Activated naive CD4-positive, alpha-beta T cell treated with anti-CD3 and anti-CD28 coated beads, Interleukin-2, amount 50 U/mL, for 24 hours (primary cell): Measurements from ENCODE around the gene CTNNA3.

Source experiments
- H3K27ac Mint-ChIP-seq: one replicate; pipeline ENCODE4 v1.8.0; 2021; ENCODE audit warnings: mild to moderate bottlenecking, mixed read lengths
- H3K27me3 Mint-ChIP-seq: one replicate; pipeline ENCODE4 v1.8.0; 2021; ENCODE audit warnings: mixed read lengths
- H3K36me3 Mint-ChIP-seq: one replicate; pipeline ENCODE4 v1.8.0; 2021; ENCODE audit warnings: mixed read lengths
- H3K4me1 Mint-ChIP-seq: one replicate; pipeline ENCODE4 v1.8.0; 2021; ENCODE audit warnings: mixed read lengths
- H3K4me3 Mint-ChIP-seq: one replicate; pipeline ENCODE4 v1.8.0; 2021; ENCODE audit warnings: mild to moderate bottlenecking, mixed read lengths
- H3K9me3 Mint-ChIP-seq: one replicate; pipeline ENCODE4 v1.8.0; 2021; ENCODE audit warnings: mixed read lengths

CTNNA3 gene

DNA sequence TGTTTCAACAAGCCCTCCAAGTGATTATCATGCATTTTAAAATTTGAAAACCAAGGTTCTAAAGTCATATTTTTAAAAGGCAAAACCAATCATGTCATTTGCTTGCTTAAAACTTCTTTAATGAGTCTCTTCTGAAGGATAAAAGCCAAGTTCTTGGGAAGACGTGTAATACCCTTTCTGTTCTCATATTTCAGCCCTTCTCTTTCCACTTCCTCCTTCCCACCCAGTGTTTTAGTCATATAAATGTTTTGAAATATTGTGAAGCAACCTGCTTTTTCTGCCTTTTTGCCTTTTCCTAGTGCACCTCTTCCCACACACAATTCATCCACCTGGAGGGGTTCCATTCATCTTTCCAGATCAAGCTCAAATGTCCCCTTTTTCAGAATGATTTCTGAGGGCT is 981.3 kb downstream of the CTNNA3 start:
- Mint-ChIP-seq H3K4me1 (no peaks in the 10 kb centered on the region), H3K4me3 (no peak overlapping the region), H3K27ac (no peak overlapping the region), H3K36me3 (no peaks in the 10 kb centered on the region), H3K27me3 (peaks cover 3% of the 10 kb centered on the region), H3K9me3 (peaks cover 6% of the 10 kb centered on the region)

DNA sequence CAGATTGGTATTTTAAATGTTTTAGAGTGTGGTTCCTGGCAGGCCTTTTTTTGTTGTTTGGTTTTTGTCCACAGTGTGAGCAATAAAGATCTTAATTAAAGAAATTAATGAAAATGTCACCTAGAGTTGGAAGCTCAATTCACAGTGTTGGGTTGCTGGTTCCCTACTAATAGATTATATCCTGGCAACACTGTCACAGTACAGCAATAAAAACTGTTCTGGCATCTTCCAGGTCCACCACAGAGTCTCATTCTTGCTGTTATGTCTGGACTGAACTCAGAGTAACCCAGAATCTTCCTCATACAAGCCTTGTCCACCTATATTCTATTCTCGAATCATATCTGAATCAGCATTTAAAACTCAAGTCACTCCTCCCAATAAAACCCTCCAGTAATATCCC is 982.6 kb downstream of the CTNNA3 start:
- Mint-ChIP-seq H3K9me3 (no peaks in the 10 kb centered on the region), H3K27ac (no peak overlapping the region), H3K36me3 (no peaks in the 10 kb centered on the region), H3K4me1 (no peaks in the 10 kb centered on the region), H3K27me3 (peaks cover 1% of the 10 kb centered on the region), H3K4me3 (no peak overlapping the region)

DNA sequence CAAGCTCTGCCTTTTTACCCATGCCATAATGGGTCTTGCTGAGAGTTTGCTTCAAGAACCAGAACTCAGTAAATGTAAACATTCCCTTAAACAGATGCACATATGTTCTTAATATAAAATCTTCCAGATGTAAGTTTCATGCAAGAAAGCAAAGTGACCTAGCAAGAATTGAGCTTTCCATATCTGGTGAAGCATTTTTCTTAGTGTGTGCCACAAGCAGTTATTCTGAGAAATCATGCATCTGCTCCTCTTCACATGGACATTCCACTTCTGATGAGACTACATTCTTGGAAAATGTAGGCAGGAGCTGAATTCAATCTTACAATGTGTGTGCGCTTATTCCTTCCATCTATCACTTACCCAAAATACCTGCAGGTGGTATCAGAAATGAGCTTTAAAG is 997.9 kb downstream of the CTNNA3 start:
- Mint-ChIP-seq H3K27ac (no peak overlapping the region), H3K27me3 (no peaks in the 10 kb centered on the region), H3K36me3 (no peaks in the 10 kb centered on the region), H3K4me3 (no peak overlapping the region), H3K9me3 (no peaks in the 10 kb centered on the region), H3K4me1 (no peaks in the 10 kb centered on the region)

GRCh38 chr10:66695046-66695445 is 1000.9 kb downstream of the CTNNA3 start:
- H3K4me3 Mint-ChIP-seq: no peak overlapping the region
- no peaks in the 10 kb centered on the region for H3K36me3 Mint-ChIP-seq
- H3K27ac Mint-ChIP-seq: no peak overlapping the region
- no peaks in the 10 kb centered on the region for H3K4me1 Mint-ChIP-seq
- H3K9me3 Mint-ChIP-seq: no peaks in the 10 kb centered on the region
- no peaks in the 10 kb centered on the region for H3K27me3 Mint-ChIP-seq

GRCh38 chr10:66684581-66684980 is 1011.4 kb downstream of the CTNNA3 start:
- Mint-ChIP-seq H3K27ac (no peak overlapping the region), H3K4me1 (no peaks in the 10 kb centered on the region), H3K27me3 (no peaks in the 10 kb centered on the region), H3K9me3 (peaks cover 7% of the 10 kb centered on the region), H3K4me3 (no peak overlapping the region), H3K36me3 (peaks cover under 1% of the 10 kb centered on the region)

GRCh38 chr10:66680886-66681285 is 1015.1 kb downstream of the CTNNA3 start:
- Mint-ChIP-seq H3K27ac (no peak overlapping the region), H3K4me1 (no peaks in the 10 kb centered on the region), H3K4me3 (no peak overlapping the region)

DNA sequence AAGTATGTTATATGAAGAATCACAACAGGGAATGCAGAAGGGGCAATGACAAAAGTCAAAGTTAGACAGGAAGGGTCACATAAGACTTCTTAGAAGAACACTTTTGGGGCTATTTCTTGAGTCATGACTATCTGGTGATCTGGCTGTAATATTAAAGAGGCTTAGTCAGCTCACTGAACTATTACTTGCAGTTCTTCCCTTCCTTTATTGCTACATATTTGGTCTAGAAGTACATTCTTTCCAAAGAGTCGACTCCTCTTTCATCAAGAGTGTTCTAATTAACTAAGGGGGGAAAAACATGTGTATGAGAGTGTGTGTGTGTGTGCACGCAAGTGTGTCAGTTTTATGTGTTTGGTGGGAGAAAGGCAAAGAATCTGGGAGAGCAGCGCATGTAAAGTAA is 1017.5 kb downstream of the CTNNA3 start:
- H3K9me3 Mint-ChIP-seq: no peaks in the 10 kb centered on the region
- no peak overlapping the region for H3K4me3 Mint-ChIP-seq
- H3K27me3 Mint-ChIP-seq: no peaks in the 10 kb centered on the region
- H3K36me3 Mint-ChIP-seq: no peaks in the 10 kb centered on the region
- no peak overlapping the region for H3K27ac Mint-ChIP-seq
- no peaks in the 10 kb centered on the region for H3K4me1 Mint-ChIP-seq

More at GRCh38 chr10:66680886-66681285, 1015.1 kb downstream of the CTNNA3 start:
- no peaks in the 10 kb centered on the region for H3K36me3 Mint-ChIP-seq
- H3K27me3 Mint-ChIP-seq: no peaks in the 10 kb centered on the region
- H3K9me3 Mint-ChIP-seq: peaks cover 3% of the 10 kb centered on the region

DNA sequence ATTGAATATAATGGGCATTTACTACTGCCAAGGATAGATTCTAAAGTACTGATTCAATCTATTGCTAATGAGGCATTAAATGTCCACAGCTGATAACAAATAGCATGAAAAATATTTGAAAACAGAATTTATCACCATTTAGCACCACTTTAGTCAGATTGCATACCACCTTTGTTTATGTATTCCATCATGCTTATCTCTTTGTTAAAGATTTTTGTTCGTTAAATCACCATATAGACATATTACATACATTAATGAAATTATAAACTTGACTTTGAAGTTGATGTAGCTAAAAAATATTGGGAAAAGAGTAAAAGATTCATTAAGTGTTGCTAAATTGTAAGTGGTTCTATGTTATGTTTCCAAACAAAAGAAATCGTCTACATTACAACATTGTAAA is 1022.9 kb downstream of the CTNNA3 start:
- Mint-ChIP-seq H3K9me3 (no peaks in the 10 kb centered on the region), H3K36me3 (no peaks in the 10 kb centered on the region), H3K27ac (no peak overlapping the region), H3K4me3 (no peak overlapping the region), H3K27me3 (no peaks in the 10 kb centered on the region), H3K4me1 (no peaks in the 10 kb centered on the region)

DNA sequence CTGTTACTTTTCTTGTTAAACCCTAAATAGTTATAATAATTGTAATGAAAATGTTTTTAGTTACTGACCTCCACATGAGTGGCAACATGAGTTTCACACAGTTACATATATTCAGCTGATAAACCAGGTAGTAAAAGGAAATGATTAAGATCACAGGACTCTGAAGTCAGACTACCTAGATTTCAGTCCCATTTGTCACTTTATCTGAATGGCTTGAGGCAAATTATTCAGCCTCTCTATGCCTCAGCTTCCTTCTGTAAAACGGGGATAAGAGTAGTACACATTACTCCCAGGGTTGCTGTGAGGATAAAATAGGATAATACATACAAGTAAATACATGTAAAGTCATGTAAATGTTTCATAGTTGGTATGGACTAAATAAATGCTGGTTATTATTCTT is 1024.4 kb downstream of the CTNNA3 start:
- no peaks in the 10 kb centered on the region for H3K36me3 Mint-ChIP-seq
- H3K27ac Mint-ChIP-seq: no peak overlapping the region
- H3K4me3 Mint-ChIP-seq: no peak overlapping the region
- no peaks in the 10 kb centered on the region for H3K9me3 Mint-ChIP-seq
- H3K27me3 Mint-ChIP-seq: no peaks in the 10 kb centered on the region
- no peaks in the 10 kb centered on the region for H3K4me1 Mint-ChIP-seq

- Mint-ChIP-seq H3K4me3 (no peak overlapping the region), H3K36me3 (no peaks in the 10 kb centered on the region)
These were observed 1024.9 kb downstream of the CTNNA3 start for GRCh38 chr10:66671064-66671463.

DNA sequence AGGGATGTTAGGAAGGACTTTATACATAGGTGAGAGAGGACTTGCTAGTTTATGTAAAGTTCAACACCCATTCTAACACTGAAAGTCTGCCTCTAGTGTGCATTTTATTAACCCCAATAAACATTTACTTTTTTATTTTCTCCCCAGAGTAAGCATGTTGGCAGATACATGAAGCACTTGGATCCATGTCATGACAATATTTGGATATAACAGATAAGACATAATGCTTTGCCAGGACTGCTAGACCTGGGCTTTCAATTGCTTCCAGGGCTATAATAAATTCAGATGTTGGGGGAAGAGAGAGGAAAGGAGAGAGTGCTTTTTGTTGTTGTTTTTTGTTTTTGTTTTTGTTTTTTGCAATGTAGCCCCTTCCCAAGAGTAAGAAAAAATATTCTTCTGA is 1039.5 kb downstream of the CTNNA3 start:
- Mint-ChIP-seq H3K4me1 (no peaks in the 10 kb centered on the region), H3K27me3 (no peaks in the 10 kb centered on the region), H3K9me3 (peaks cover 11% of the 10 kb centered on the region), H3K27ac (no peak overlapping the region), H3K36me3 (no peaks in the 10 kb centered on the region), H3K4me3 (no peak overlapping the region)

More at GRCh38 chr10:66671064-66671463, 1024.9 kb downstream of the CTNNA3 start:
- no peaks in the 10 kb centered on the region for H3K4me1 Mint-ChIP-seq
- no peak overlapping the region for H3K27ac Mint-ChIP-seq
- H3K27me3 Mint-ChIP-seq: no peaks in the 10 kb centered on the region
- H3K9me3 Mint-ChIP-seq: no peaks in the 10 kb centered on the region

- Mint-ChIP-seq H3K36me3 (no peaks in the 10 kb centered on the region), H3K27ac (no peak overlapping the region), H3K4me1 (no peaks in the 10 kb centered on the region), H3K9me3 (peaks cover 11% of the 10 kb centered on the region), H3K27me3 (no peaks in the 10 kb centered on the region), H3K4me3 (no peak overlapping the region)
These were observed 1041.1 kb downstream of the CTNNA3 start for GRCh38 chr10:66654861-66655260.

DNA sequence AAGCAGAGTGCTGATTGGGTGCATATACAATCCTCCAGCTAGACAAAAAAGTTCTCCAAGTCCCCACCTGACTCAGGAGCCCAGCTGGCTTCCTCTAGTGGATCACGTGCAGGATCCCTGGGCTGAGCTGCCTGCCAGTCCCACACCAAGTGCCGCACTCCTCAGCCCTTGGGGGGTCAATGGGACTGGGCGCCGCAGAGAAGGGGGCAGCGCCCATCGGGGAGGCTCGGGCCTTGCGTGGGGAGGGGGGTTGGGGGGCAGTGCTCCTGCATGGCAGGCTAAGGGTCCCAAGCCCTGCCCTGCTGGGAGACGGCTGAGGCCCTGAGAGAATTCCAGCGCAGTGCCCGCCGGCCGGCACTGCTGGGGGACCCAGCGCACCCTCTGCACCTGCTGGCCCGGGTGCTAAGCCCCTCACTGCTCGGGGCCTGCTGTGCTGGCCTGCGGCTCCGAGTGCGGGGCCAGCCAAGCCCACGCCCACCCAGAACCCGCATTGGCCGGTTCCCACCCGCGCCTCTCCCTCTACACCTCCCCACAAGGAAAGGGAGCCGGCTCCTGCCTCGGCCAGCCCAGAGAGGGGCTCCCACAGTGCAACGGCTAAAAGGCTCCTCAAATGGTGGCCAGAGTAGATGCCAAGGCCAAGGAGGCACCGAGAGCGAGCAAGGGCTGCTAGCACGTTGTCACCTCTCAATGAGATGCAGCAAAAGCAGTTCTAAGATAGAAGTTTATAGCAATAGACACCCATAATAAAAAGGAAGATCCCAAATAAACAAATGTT is 1044.5 kb downstream of the CTNNA3 start:
- Mint-ChIP-seq H3K27ac (no peak overlapping the region), H3K36me3 (no peaks in the 10 kb centered on the region), H3K9me3 (peaks cover 17% of the 10 kb centered on the region), H3K4me1 (no peaks in the 10 kb centered on the region), H3K27me3 (no peaks in the 10 kb centered on the region), H3K4me3 (no peak overlapping the region)

- H3K4me1 Mint-ChIP-seq: no peaks in the 10 kb centered on the region
- H3K36me3 Mint-ChIP-seq: no peaks in the 10 kb centered on the region
- peaks cover 15% of the 10 kb centered on the region for H3K9me3 Mint-ChIP-seq
These were observed 1046.4 kb downstream of the CTNNA3 start for GRCh38 chr10:66649626-66650025.

GRCh38 chr10:66642217-66642616 is 1053.8 kb downstream of the CTNNA3 start:
- Mint-ChIP-seq H3K4me3 (no peak overlapping the region), H3K4me1 (no peaks in the 10 kb centered on the region), H3K27ac (no peak overlapping the region), H3K36me3 (no peaks in the 10 kb centered on the region), H3K27me3 (no peaks in the 10 kb centered on the region), H3K9me3 (peaks cover 5% of the 10 kb centered on the region)

More at GRCh38 chr10:66649626-66650025, 1046.4 kb downstream of the CTNNA3 start:
- Mint-ChIP-seq H3K27me3 (no peaks in the 10 kb centered on the region), H3K4me3 (no peak overlapping the region), H3K27ac (no peak overlapping the region)

DNA sequence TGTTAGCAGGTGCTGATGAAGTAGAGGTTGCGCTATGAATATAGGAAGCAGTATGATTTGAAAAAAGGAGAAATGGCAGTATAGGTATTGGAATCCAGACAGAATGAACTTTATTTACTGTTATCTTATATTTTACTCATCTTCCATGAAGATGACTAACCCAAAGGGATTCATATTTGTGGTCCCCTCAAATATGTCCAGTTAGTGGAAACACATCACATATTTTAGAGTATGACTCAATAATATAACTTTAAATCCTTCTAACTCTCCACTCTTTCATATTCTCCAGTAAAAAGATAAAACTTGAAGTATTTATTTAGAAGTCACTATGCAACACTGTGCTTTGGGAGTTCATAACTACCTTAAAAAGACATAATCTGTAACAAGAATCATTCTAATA is 1056.6 kb downstream of the CTNNA3 start:
- H3K27ac Mint-ChIP-seq: no peak overlapping the region
- no peaks in the 10 kb centered on the region for H3K36me3 Mint-ChIP-seq
- H3K27me3 Mint-ChIP-seq: no peaks in the 10 kb centered on the region
- no peak overlapping the region for H3K4me3 Mint-ChIP-seq
- H3K4me1 Mint-ChIP-seq: no peaks in the 10 kb centered on the region
- no peaks in the 10 kb centered on the region for H3K9me3 Mint-ChIP-seq
